K562 (cell line): Measurements from ENCODE around the gene MAP2K6.

Experiments used
- CTCF ChIP-seq, 3 experiments: IDR thresholded peaks in 2 of 3; conservative IDR thresholded peaks in 1 of 3; 2 replicates each; pipeline ENCODE4 v1.5.1; 2011 to 2012; ENCODE audit warnings: low read length in 3 of 3, mild to moderate bottlenecking in 3 of 3, control low read depth in 2 of 3, improper control_type of control experiment in 1 of 3, inconsistent platforms in 1 of 3, low read depth in 1 of 3, mixed read lengths in 1 of 3, moderate library complexity in 1 of 3; ENCODE audit not compliant: insufficient read depth in 2 of 3
- E2F6 ChIP-seq, 2 experiments: IDR thresholded peaks; 2 replicates each; pipeline ENCODE4 v1.6.1; 2011; ENCODE audit warnings: borderline replicate concordance in 1 of 2, control low read depth in 1 of 2, low read depth in 1 of 2, low read length in 1 of 2, mild to moderate bottlenecking in 1 of 2, mixed read lengths in 1 of 2, moderate library complexity in 1 of 2; ENCODE audit not compliant: insufficient read depth in 1 of 2, insufficient read length in 1 of 2, poor library complexity in 1 of 2, severe bottlenecking in 1 of 2; ENCODE audit errors: extremely low read depth in 1 of 2
- FOXO4 ChIP-seq: fragments of 450-650 bp; formaldehyde crosslinking; IDR thresholded peaks from 2 replicates; pipeline ENCODE4 v1.4.0; 2020; ENCODE audit warnings: mild to moderate bottlenecking, moderate library complexity
- HDAC8 ChIP-seq: fragments of 450-650 bp; IDR thresholded peaks from 2 replicates; pipeline ENCODE4 v1.6.1; 2016; ENCODE audit warnings: mild to moderate bottlenecking, missing genetic modification characterization, moderate library complexity, missing compliant biosample characterization
- POLR3A ChIP-seq: IDR thresholded peaks from 2 replicates; pipeline ENCODE4 v1.6.1; 2011; ENCODE audit warnings: borderline replicate concordance, mild to moderate bottlenecking, moderate library complexity; ENCODE audit not compliant: insufficient read length, insufficient read depth; ENCODE audit errors: extremely low read depth

- TF ChIP-seq HDAC8: no peak
- no peak for TF ChIP-seq CTCF (IDR thresholded peaks at IDR 0.05 in 2 of 3, conservative IDR thresholded peaks at IDR 0.05 in 1 of 3; ENCODE audit: insufficient read depth in 2 of 3, low read depth in 1 of 3, low read length in 3 of 3)
- TF ChIP-seq FOXO4 (CRISPR knock-in tag): no peak
- TF ChIP-seq E2F6 (IDR thresholded peaks at IDR 0.05; ENCODE audit: borderline replicate concordance in 1 of 2, extremely low read depth in 1 of 2, insufficient read depth in 1 of 2, insufficient read length in 1 of 2, low read depth in 1 of 2, low read length in 1 of 2, poor library complexity in 1 of 2, severe bottlenecking in 1 of 2): no peak
- TF ChIP-seq POLR3A: no peak
These were observed 125.9 kb downstream of the MAP2K6 start for GRCh38 chr17:69540356-69540755.
